OCI-LY7 (cell line): Measurements from ENCODE around the gene ZDHHC21. TPM values are rescaled to one million over a fixed set of nuclear protein-coding genes. Genes with fewer than 3 reads are reported as not detected.

Experiments used
- BruUV-seq: library from RNA; stranded (reverse); fragments of 400-500 nt; replicated peaks from 2 replicates; lab custom pipeline; 2021; lab: Mats Ljungman, UMichigan
- CTCF ChIA-PET: fragments of 300-600 bp; sonication (Branson Sonifier 250); formaldehyde crosslinking; loops from one replicate; lab custom pipeline; 2022; ENCODE audit warnings: antibody characterized with exemption; ENCODE audit not compliant: unreplicated experiment; lab: Charles Lee
- POLR2A ChIA-PET: fragments of 300-600 bp; sonication (Branson Sonifier 250); formaldehyde crosslinking; loops from one replicate; lab custom pipeline; 2022; ENCODE audit warnings: antibody characterized with exemption; lab: Charles Lee
- DNase-seq: peaks from one replicate; pipeline ENCODE4 v3.0.0-alpha.2; 2015; ENCODE audit warnings: low spot score
- H2AFZ ChIP-seq: fragments of 200-600 bp; sonication (generic), shearing (Covaris generic); 2 replicates; pipeline ENCODE4 v1.6.1; 2014; ENCODE audit warnings: mild to moderate bottlenecking, antibody characterized with exemption, low read length, moderate library complexity
- H3K27ac ChIP-seq: fragments of 200-600 bp; sonication (generic); 2 replicates; pipeline ENCODE4 v1.5.1; 2014; ENCODE audit warnings: mixed run types, low read depth, mild to moderate bottlenecking, moderate library complexity, low read length, inconsistent platforms; ENCODE audit not compliant: poor library complexity, severe bottlenecking
- H3K36me3 ChIP-seq: fragments of 200-600 bp; sonication (generic); 2 replicates; pipeline ENCODE4 v1.6.1; 2014; ENCODE audit warnings: mild to moderate bottlenecking, antibody characterized with exemption, low read length, moderate library complexity, mixed read lengths; ENCODE audit not compliant: insufficient read depth
- H3K4me1 ChIP-seq: fragments of 200-600 bp; sonication (generic); 2 replicates; pipeline ENCODE4 v1.5.1; 2014; ENCODE audit warnings: mild to moderate bottlenecking, low read length; ENCODE audit not compliant: insufficient read depth, poor library complexity, severe bottlenecking
- H3K4me2 ChIP-seq: fragments of 200-600 bp; sonication (generic); 2 replicates; pipeline ENCODE4 v1.6.1; 2014; ENCODE audit warnings: mild to moderate bottlenecking, low read length
- H3K4me3 ChIP-seq: fragments of 200-600 bp; sonication (generic); 2 replicates; pipeline ENCODE4 v1.5.1; 2014; ENCODE audit warnings: mild to moderate bottlenecking, low read depth, low read length; ENCODE audit not compliant: poor library complexity, severe bottlenecking
- H3K79me2 ChIP-seq: fragments of 200-600 bp; sonication (generic); 2 replicates; pipeline ENCODE4 v1.6.1; 2016; ENCODE audit warnings: low read depth, mild to moderate bottlenecking, low read length, moderate library complexity, mixed read lengths; ENCODE audit not compliant: insufficient read depth
- H3K9me2 ChIP-seq: fragments of 200-600 bp; sonication (generic); 2 replicates; pipeline ENCODE4 v1.6.1; 2016; ENCODE audit warnings: mild to moderate bottlenecking, low read length, mixed read lengths; ENCODE audit not compliant: insufficient read depth
- H3K9me3 ChIP-seq: fragments of 200-600 bp; sonication (generic); 2 replicates; pipeline ENCODE4 v1.6.1; 2014; ENCODE audit warnings: mild to moderate bottlenecking, mixed run types, low read length, mixed read lengths
- H4K20me1 ChIP-seq: fragments of 200-600 bp; sonication (generic); 2 replicates; pipeline ENCODE4 v1.6.1; 2014; ENCODE audit warnings: mild to moderate bottlenecking, antibody characterized with exemption, low read length, moderate library complexity, mixed read lengths; ENCODE audit not compliant: insufficient read depth
- CTCF ChIP-seq: fragments of 200-600 bp; sonication (generic); conservative IDR thresholded peaks from 2 replicates; pipeline ENCODE4 v1.5.1; 2014; ENCODE audit warnings: mild to moderate bottlenecking, antibody characterized with exemption, low read length, moderate library complexity, mixed read lengths
- EZH2phosphoT487 ChIP-seq: fragments of 200-600 bp; sonication (generic); IDR thresholded peaks from 2 replicates; pipeline ENCODE4 v1.6.1; 2018; ENCODE audit warnings: low read depth, borderline replicate concordance, mild to moderate bottlenecking, mixed run types, antibody characterized with exemption, low read length, moderate library complexity, mixed read lengths
- intact Hi-C: fragments of 100-400 bp; cut with micrococcal nuclease; formaldehyde crosslinking; loops from one replicate; pipeline ENCODE4 v1.10.0; 2022; ENCODE audit not compliant: unreplicated experiment
- total RNA-seq, 2 experiments: library from RNA; depleted of rRNA in 1 of 2; stranded (reverse); fragments of >200 nt in 1 of 2; shearing (Covaris generic) in 1 of 2; gene quantifications; 2 replicates each; pipeline ENCODE4 v1.2.3, GENCODE V29; 2014 to 2022

ZDHHC21 gene
- total RNA-seq, 2 experiments from 2014 or later = 13.0 to 16.2 TPM

- no peaks in the 10 kb centered on the region for H4K20me1 ChIP-seq
- no peak overlapping the region for H2AFZ ChIP-seq
- H3K27ac ChIP-seq = no peak overlapping the region
- no peaks in the 10 kb centered on the region for H3K9me3 ChIP-seq
- H3K79me2 ChIP-seq = no peaks in the 10 kb centered on the region
- intact Hi-C loops = no loop called here
- BruUV-seq = no TSS peak
- CTCF ChIA-PET = no interaction called here
- no peak for DNase-seq
- H3K4me2 ChIP-seq = no peak overlapping the region
- no peaks in the 10 kb centered on the region for H3K4me1 ChIP-seq
- POLR2A ChIA-PET = interaction anchor here (0.6 to 0.7 kb wide), 2 partner anchors 36 to 1100 kb away, joined by 4 read pairs; no protein-coding TSS in a partner anchor
- H3K9me2 ChIP-seq = no peaks in the 10 kb centered on the region
- TF ChIP-seq EZH2phosphoT487 = no peak
- TF ChIP-seq CTCF = no peak
- H3K4me3 ChIP-seq = no peak overlapping the region
- H3K36me3 ChIP-seq = no peaks in the 10 kb centered on the region
Measured at GRCh38 chr9:14563902-14564624, 129.2 kb downstream of the ZDHHC21 start.

- H3K4me3 ChIP-seq = no peak overlapping the region
- H3K4me1 ChIP-seq = no peaks in the 10 kb centered on the region
- no peak overlapping the region for H3K4me2 ChIP-seq
- intact Hi-C loops = no loop called here
- no peaks in the 10 kb centered on the region for H3K36me3 ChIP-seq
- TF ChIP-seq EZH2phosphoT487 = no peak
- TF ChIP-seq CTCF = no peak
- H2AFZ ChIP-seq = no peak overlapping the region
- BruUV-seq = no TSS peak
- no peaks in the 10 kb centered on the region for H3K79me2 ChIP-seq
- H3K9me3 ChIP-seq = no peaks in the 10 kb centered on the region
- CTCF ChIA-PET = no interaction called here
- POLR2A ChIA-PET = no interaction called here
- no peak for DNase-seq
- no peaks in the 10 kb centered on the region for H4K20me1 ChIP-seq
- no peak overlapping the region for H3K27ac ChIP-seq
- no peaks in the 10 kb centered on the region for H3K9me2 ChIP-seq
Measured at GRCh38 chr9:14561929-14562405, 131.3 kb downstream of the ZDHHC21 start.

Other genes starting within 250 kb of the ZDHHC21 start
- gene CER1, start 29.3 kb upstream of the ZDHHC21 start, total RNA-seq (2014; rRNA removed; shearing (Covaris generic)) = 0.13 TPM in 1 of 2 replicates, not detected in the other
- not detected in 2 replicates for gene CER1, start 29.3 kb upstream of the ZDHHC21 start, total RNA-seq (2022)
- not detected in 2 replicates for gene FREM1, start 217.0 kb upstream of the ZDHHC21 start, total RNA-seq (2014; rRNA removed; shearing (Covaris generic))
- gene FREM1, start 217.0 kb upstream of the ZDHHC21 start, total RNA-seq (2022) = not detected in 2 replicates